HG02571 (cell line): Measurements from ENCODE around the gene ATXN7.
A peak's percentile ranks its signal among the peaks of the same experiment; 100 is the strongest.

Source experiments
- ATAC-seq: cut with Tn5 transposase; IDR thresholded peaks from one replicate; pipeline ENCODE4 v1.9.1; 2021; ENCODE audit warnings: mild to moderate bottlenecking, moderate library complexity; ENCODE audit not compliant: unreplicated experiment

Gene ATXN7

GRCh38 chr3:63864008-63864964, 619 bp downstream of the ATXN7 start:
- peak; percentile 60 for ATAC-seq

- ATAC-seq = no peak
Measured at GRCh38 chr3:63864965-63865327, 1.3 kb downstream of the ATXN7 start.

GRCh38 chr3:63867225-63867624, 3.6 kb downstream of the ATXN7 start:
- ATAC-seq = no peak

- ATAC-seq = no peak
Measured at GRCh38 chr3:63869940-63870614, 6.4 kb downstream of the ATXN7 start.

- no peak for ATAC-seq
Measured at GRCh38 chr3:63870615-63871005, 6.9 kb downstream of the ATXN7 start.

- no peak for ATAC-seq
Measured at GRCh38 chr3:63872135-63872924, 8.7 kb downstream of the ATXN7 start.

GRCh38 chr3:63874769-63875168, 11.1 kb downstream of the ATXN7 start:
- ATAC-seq = no peak

GRCh38 chr3:63875510-63875909, 11.8 kb downstream of the ATXN7 start:
- no peak for ATAC-seq

- ATAC-seq = no peak
Measured at GRCh38 chr3:63876260-63876659, 12.6 kb downstream of the ATXN7 start.

GRCh38 chr3:63877737-63878393, 14.2 kb downstream of the ATXN7 start:
- no peak for ATAC-seq

- no peak for ATAC-seq
Measured at GRCh38 chr3:63878394-63879060, 14.9 kb downstream of the ATXN7 start.

GRCh38 chr3:63880653-63881052, 17.0 kb downstream of the ATXN7 start:
- ATAC-seq = no peak

- ATAC-seq = no peak
Measured at GRCh38 chr3:63886858-63887257, 23.2 kb downstream of the ATXN7 start.

- ATAC-seq = no peak
Measured at GRCh38 chr3:63891518-63891917, 27.9 kb downstream of the ATXN7 start.

- no peak for ATAC-seq
Measured at GRCh38 chr3:63892773-63893352, 29.2 kb downstream of the ATXN7 start.

- no peak for ATAC-seq
Measured at GRCh38 chr3:63895422-63896189, 31.9 kb downstream of the ATXN7 start.

- no peak for ATAC-seq
Measured at GRCh38 chr3:63896332-63897030, 32.8 kb downstream of the ATXN7 start.

- ATAC-seq = no peak
Measured at GRCh38 chr3:63900010-63900409, 36.3 kb downstream of the ATXN7 start.

- no peak for ATAC-seq
Measured at GRCh38 chr3:63900459-63900858, 36.8 kb downstream of the ATXN7 start.
